H1 (cell line): ENCODE measurements around the gene PLCL1. TPM values are rescaled to one million over a fixed set of nuclear protein-coding genes. Genes with fewer than 3 reads are reported as not detected.

ENCODE experiments used
- CTCF ChIA-PET: fragments of 300-600 bp; sonication (Branson Sonifier 250); formaldehyde crosslinking; loops from one replicate; lab custom pipeline; 2021; ENCODE audit not compliant: partially characterized antibody; lab: Charles Lee
- POLR2A ChIA-PET: fragments of 300-600 bp; sonication (Branson Sonifier 250); formaldehyde crosslinking; loops from one replicate; lab custom pipeline; 2021; ENCODE audit warnings: inconsistent platforms; ENCODE audit not compliant: partially characterized antibody; lab: Charles Lee
- DNase-seq, 2 experiments: peaks; one replicate each; pipeline versions ENCODE4 v3.0.0 to v3.0.0-alpha.2; 2010 to 2022; ENCODE audit warnings: low spot score in 2 of 2, low read depth in 1 of 2, mixed read lengths in 1 of 2
- FAIRE-seq: peaks from 2 replicates; lab custom pipeline; 2011; peaks lifted over from hg19 to GRCh38; lab: Jason Lieb, UNC
- H2AFZ ChIP-seq: 2 replicates; pipeline ENCODE4 v1.8.1; 2012; ENCODE audit warnings: low read length, inconsistent platforms
- H2AK5ac ChIP-seq: 2 replicates; pipeline ENCODE4 v1.6.1; 2013; ENCODE audit warnings: low read depth, low read length
- H2BK120ac ChIP-seq: replicated peaks from 2 replicates; pipeline ENCODE3; 2013; ENCODE audit warnings: low read depth, low read length, inconsistent platforms
- H2BK12ac ChIP-seq: 2 replicates; pipeline ENCODE4 v1.6.1; 2013; ENCODE audit warnings: low read depth, low read length
- H2BK15ac ChIP-seq: 2 replicates; pipeline ENCODE4 v1.6.1; 2013; ENCODE audit warnings: low read length
- H2BK20ac ChIP-seq: 2 replicates; pipeline ENCODE4 v1.6.1; 2013; ENCODE audit warnings: low read length
- H2BK5ac ChIP-seq: 2 replicates; pipeline ENCODE4 v1.6.1; 2013; ENCODE audit warnings: low read depth, low read length
- H3K14ac ChIP-seq: 2 replicates; pipeline ENCODE4 v1.6.1; 2013; ENCODE audit warnings: inconsistent platforms; ENCODE audit not compliant: insufficient read length
- H3K18ac ChIP-seq: 2 replicates; pipeline ENCODE4 v1.6.1; 2013; ENCODE audit warnings: low read length; ENCODE audit errors: extremely low read depth
- H3K23ac ChIP-seq: 2 replicates; pipeline ENCODE4 v1.6.1; 2013; ENCODE audit warnings: inconsistent platforms; ENCODE audit not compliant: insufficient read length
- H3K23me2 ChIP-seq: 2 replicates; pipeline ENCODE4 v1.6.1; 2013; ENCODE audit warnings: low read depth, low read length
- H3K27ac ChIP-seq: 2 replicates; pipeline ENCODE4 v1.6.1; 2011; ENCODE audit warnings: low read depth, low read length, inconsistent platforms
- H3K27me3 ChIP-seq, 4 experiments: replicated peaks in 1 of 4; 1 replicate in 1 of 4; 2 replicates in 3 of 4; pipeline versions ENCODE4 v1.6.1 to v1.8.1; 2011 to 2013; ENCODE audit warnings: low read length in 3 of 4, mild to moderate bottlenecking in 3 of 4, inconsistent platforms in 2 of 4, mixed read lengths in 2 of 4, moderate library complexity in 1 of 4; ENCODE audit not compliant: control insufficient read depth in 3 of 4, insufficient read depth in 3 of 4; ENCODE audit errors: extremely low read depth in 1 of 4
- H3K36me3 ChIP-seq, 4 experiments: 2 replicates each; pipeline versions ENCODE4 v1.6.1 to v1.8.1; 2011 to 2013; ENCODE audit warnings: mild to moderate bottlenecking in 4 of 4, low read length in 3 of 4, moderate library complexity in 2 of 4, control low read depth in 1 of 4, inconsistent platforms in 1 of 4; ENCODE audit not compliant: insufficient read depth in 4 of 4, control insufficient read depth in 2 of 4
- H3K4ac ChIP-seq: replicated peaks from 2 replicates; pipeline ENCODE3; 2013; ENCODE audit warnings: low read length, low read depth, mixed read lengths, inconsistent platforms; ENCODE audit not compliant: insufficient read length
- H3K4me1 ChIP-seq, 4 experiments: replicated peaks in 1 of 4; 1 replicate in 1 of 4; 2 replicates in 3 of 4; pipeline versions ENCODE4 v1.6.1 to v1.8.1; 2011 to 2013; ENCODE audit warnings: low read length in 3 of 4, inconsistent platforms in 2 of 4, mixed read lengths in 1 of 4; ENCODE audit not compliant: insufficient read depth in 4 of 4, control insufficient read depth in 3 of 4
- H3K4me2 ChIP-seq, 2 experiments: 2 replicates each; pipeline versions ENCODE4 v1.6.1 to v1.8.1; 2011 to 2013; ENCODE audit warnings: low read depth in 2 of 2, low read length in 2 of 2, control low read depth in 1 of 2, inconsistent platforms in 1 of 2, mild to moderate bottlenecking in 1 of 2; ENCODE audit not compliant: insufficient read depth in 1 of 2
- H3K4me3 ChIP-seq, 4 experiments: fragments of 200-600, 300-600 bp in 1 of 4; sonication (generic), shearing (Covaris generic), sonication (Bioruptor Twin) in 1 of 4; 2 replicates each; pipeline versions ENCODE4 v1.5.1 to v1.8.1; 2011 to 2016; ENCODE audit warnings: low read length in 4 of 4, low read depth in 3 of 4, control low read depth in 2 of 4, inconsistent platforms in 2 of 4, mild to moderate bottlenecking in 2 of 4, mixed read lengths in 1 of 4, moderate library complexity in 1 of 4; ENCODE audit not compliant: insufficient read depth in 2 of 4; ENCODE audit errors: extremely low read depth in 1 of 4
- H3K56ac ChIP-seq: replicated peaks from 2 replicates; pipeline ENCODE3; 2013; ENCODE audit warnings: low read depth, mild to moderate bottlenecking, mixed read lengths, low read length, inconsistent platforms; ENCODE audit not compliant: insufficient read length
- H3K79me1 ChIP-seq: 2 replicates; pipeline ENCODE4 v1.6.1; 2013; ENCODE audit warnings: low read depth, low read length, control low read depth
- H3K79me2 ChIP-seq, 2 experiments: 2 replicates each; pipeline versions ENCODE4 v1.6.1 to v1.8.1; 2012 to 2013; ENCODE audit warnings: low read length in 2 of 2, mild to moderate bottlenecking in 2 of 2, inconsistent platforms in 1 of 2; ENCODE audit not compliant: insufficient read depth in 2 of 2, control insufficient read depth in 1 of 2
- H3K9ac ChIP-seq, 4 experiments: replicated peaks in 1 of 4; 1 replicate in 1 of 4; 2 replicates in 3 of 4; pipeline versions ENCODE4 v1.6.1 to v1.8.1; 2011 to 2013; ENCODE audit warnings: low read depth in 3 of 4, low read length in 3 of 4, control low read depth in 2 of 4, mild to moderate bottlenecking in 2 of 4, moderate library complexity in 2 of 4, inconsistent platforms in 1 of 4; ENCODE audit errors: extremely low read depth in 1 of 4
- H3K9me3 ChIP-seq, 2 experiments: 2 replicates each; pipeline versions ENCODE4 v1.6.1 to v1.8.1; 2012 to 2013; ENCODE audit warnings: mild to moderate bottlenecking in 2 of 2, moderate library complexity in 2 of 2, control low read depth in 1 of 2, inconsistent platforms in 1 of 2, low read depth in 1 of 2, low read length in 1 of 2, mixed read lengths in 1 of 2; ENCODE audit not compliant: insufficient read depth in 2 of 2
- H4K20me1 ChIP-seq, 2 experiments: replicated peaks in 1 of 2; 2 replicates each; pipeline versions ENCODE3 to v1.8.1; 2011 to 2013; ENCODE audit warnings: inconsistent platforms in 2 of 2, low read length in 2 of 2, mild to moderate bottlenecking in 1 of 2; ENCODE audit not compliant: insufficient read depth in 2 of 2, control insufficient read depth in 1 of 2
- H4K5ac ChIP-seq: 2 replicates; pipeline ENCODE4 v1.6.1; 2013; ENCODE audit warnings: low read length, low read depth, mixed read lengths, inconsistent platforms; ENCODE audit not compliant: insufficient read length
- H4K8ac ChIP-seq: 2 replicates; pipeline ENCODE4 v1.8.0; 2013; ENCODE audit warnings: mild to moderate bottlenecking, moderate library complexity, low read length, inconsistent platforms; ENCODE audit not compliant: insufficient read depth; ENCODE audit errors: extremely low read depth
- H4K91ac ChIP-seq: replicated peaks from 2 replicates; pipeline ENCODE3; 2013; ENCODE audit warnings: low read length, mixed read lengths, inconsistent platforms; ENCODE audit not compliant: insufficient read length
- BRCA1 ChIP-seq: IDR thresholded peaks from 2 replicates; pipeline ENCODE4 v1.6.1; 2012; ENCODE audit warnings: low read depth, low read length, improper control_type of control experiment
- EZH2 ChIP-seq: fragments of 200-600 bp; sonication (generic); IDR thresholded peaks from 2 replicates; pipeline ENCODE4 v1.7.1; 2012; ENCODE audit warnings: low read depth, mild to moderate bottlenecking, moderate library complexity, low read length, inconsistent platforms; ENCODE audit not compliant: severe bottlenecking
- SIN3A ChIP-seq, 2 experiments: IDR thresholded peaks in 1 of 2; conservative IDR thresholded peaks in 1 of 2; 2 replicates each; pipeline ENCODE4 v1.6.1; 2011 to 2012; ENCODE audit warnings: low read length in 2 of 2, improper control_type of control experiment in 1 of 2, low read depth in 1 of 2, mild to moderate bottlenecking in 1 of 2
- WGBS, 2 experiments: shearing (Covaris generic) in 1 of 2; methylation state at CpG; one replicate each; pipeline versions ENCODE4 v1.1.6 to v1.1.7; 2013 to 2015; ENCODE audit warnings: low lambda C conversion rate in 2 of 2, mixed read lengths in 2 of 2, inconsistent platforms in 1 of 2, low coverage in 1 of 2, missing lambda C conversion rate in 1 of 2; ENCODE audit not compliant: insufficient replicate concordance in 2 of 2, insufficient coverage in 1 of 2, insufficient read length in 1 of 2; ENCODE audit errors: extremely low coverage in 1 of 2, missing lambda C conversion rate in 1 of 2; 5-methylcytosine and 5-hydroxymethylcytosine counted together
- polyA plus RNA-seq, 7 experiments: library from polyadenylated mRNA; depleted of rRNA in 3 of 7; stranded (reverse) in 5 of 7; unstranded in 2 of 7; fragments of >200 nt in 5 of 7; fragments of 200-250 nt in 2 of 7; gene quantifications; 1 replicate in 5 of 7; 2 replicates in 1 of 7; 4 replicates in 1 of 7; pipeline versions ENCODE4 v1.2.1 to v1.2.3, GENCODE V29; 2011 to 2013; ENCODE audit warnings: missing spikeins in 2 of 7, mixed read lengths in 2 of 7
- total RNA-seq: library from RNA; stranded (reverse); fragmentation: NEBNext Ultra II Directional; extraction: Animal tissue kit (Norgen Biotek cat#: 25700); gene quantifications from 2 replicates; pipeline ENCODE4 v1.2.1, GENCODE V29; 2021

PLCL1 gene
- total and polyA plus RNA-seq, 2 of the 8 experiments (the other 6 are each of a cell fraction or from before 2014, with no cell fraction given), result not detected

DNA sequence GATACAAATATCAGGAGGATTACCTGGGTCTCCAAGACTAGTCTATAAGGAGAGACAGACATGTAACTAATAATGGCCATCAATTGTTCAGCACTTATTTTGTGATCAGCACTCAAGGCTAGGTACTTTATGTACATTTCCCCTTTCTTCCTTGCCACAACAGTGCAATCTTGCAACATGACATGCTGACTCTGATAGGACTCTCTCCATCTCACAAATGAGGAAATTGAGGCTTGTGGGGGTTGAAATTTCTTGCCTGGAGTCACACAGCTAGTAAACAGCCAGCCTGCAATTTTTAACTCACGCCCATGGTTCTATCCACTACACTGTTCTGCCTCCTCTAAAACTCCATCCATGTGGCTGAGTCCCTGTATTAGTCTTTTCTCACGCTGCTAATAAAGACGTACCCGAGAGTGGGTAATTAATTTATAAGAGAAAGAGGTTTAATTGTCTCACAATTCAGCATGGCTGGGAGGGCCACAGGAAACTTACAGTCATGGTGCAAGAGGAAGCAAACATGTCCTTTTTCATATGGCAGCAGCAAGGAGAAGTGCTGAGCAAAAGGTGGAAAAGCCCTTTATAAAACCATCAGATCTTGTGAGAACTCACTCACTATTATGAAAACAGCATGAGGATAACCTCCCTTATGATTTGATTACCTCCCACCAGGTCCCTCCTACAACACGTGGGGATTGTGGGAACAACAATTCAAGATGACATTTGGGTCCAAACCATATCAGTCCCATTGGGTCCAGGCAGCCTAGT is 302.4 kb downstream of the PLCL1 start:
- H3K9me3 ChIP-seq, result no peaks in the 10 kb centered on the region
- H2BK120ac ChIP-seq, result no peak overlapping the region
- H2BK5ac ChIP-seq, result no peak overlapping the region
- H3K4me2 ChIP-seq, result no peak overlapping the region
- FAIRE-seq (no peak), DNase-seq (no peak)
- H3K14ac ChIP-seq, result no peak overlapping the region
- H3K56ac ChIP-seq, result no peak overlapping the region
- POLR2A ChIA-PET, result no interaction called here
- H2BK12ac ChIP-seq, result no peak overlapping the region
- no peak overlapping the region for H3K27ac ChIP-seq
- no peak overlapping the region for H3K18ac ChIP-seq
- no peaks in the 10 kb centered on the region for H3K27me3 ChIP-seq
- H2BK20ac ChIP-seq, result no peak overlapping the region
- no peaks in the 10 kb centered on the region for H3K79me2 ChIP-seq
- no peaks in the 10 kb centered on the region for H3K4me1 ChIP-seq
- H3K79me1 ChIP-seq, result no peaks in the 10 kb centered on the region
- H2BK15ac ChIP-seq, result no peak overlapping the region
- H3K23ac ChIP-seq, result no peak overlapping the region
- no peaks in the 10 kb centered on the region for H4K20me1 ChIP-seq
- H3K36me3 ChIP-seq, result no peaks in the 10 kb centered on the region
- no peak overlapping the region for H2AK5ac ChIP-seq
- 92% methylated on average over 5 of the region's 5 CpGs; no CpG with 5 or more reads in 1 of the 2 experiments for WGBS, 2 experiments
- TF ChIP-seq EZH2 (no peak), BRCA1 (no peak), SIN3A (conservative IDR thresholded peaks at IDR 0.05 in 1 of 2, IDR thresholded peaks at IDR 0.05 in 1 of 2; ENCODE audit: low read depth in 1 of 2, low read length in 2 of 2) (no peak)
- no peak overlapping the region for H4K91ac ChIP-seq
- H3K4ac ChIP-seq, result no peak overlapping the region
- CTCF ChIA-PET, result no interaction called here
- no peak overlapping the region for H4K5ac ChIP-seq
- no peak overlapping the region for H2AFZ ChIP-seq
- no peak overlapping the region for H3K9ac ChIP-seq
- no peak overlapping the region for H4K8ac ChIP-seq
- no peaks in the 10 kb centered on the region for H3K23me2 ChIP-seq
- no peak overlapping the region for H3K4me3 ChIP-seq
